Hypothalamus (tissue), 51 donors: ENCODE data around the gene ARL8B.
"Not testable (repeated sequence)": the region's sequence is repeated elsewhere in the genome, so short reads cannot be mapped to it uniquely, and the experiment has no call there.

Source experiments
- DNase-seq, 51 donors: peaks; one replicate each; lab custom pipeline; 2025; lab: John Stamatoyannopoulos, UW

The ARL8B gene

DNA sequence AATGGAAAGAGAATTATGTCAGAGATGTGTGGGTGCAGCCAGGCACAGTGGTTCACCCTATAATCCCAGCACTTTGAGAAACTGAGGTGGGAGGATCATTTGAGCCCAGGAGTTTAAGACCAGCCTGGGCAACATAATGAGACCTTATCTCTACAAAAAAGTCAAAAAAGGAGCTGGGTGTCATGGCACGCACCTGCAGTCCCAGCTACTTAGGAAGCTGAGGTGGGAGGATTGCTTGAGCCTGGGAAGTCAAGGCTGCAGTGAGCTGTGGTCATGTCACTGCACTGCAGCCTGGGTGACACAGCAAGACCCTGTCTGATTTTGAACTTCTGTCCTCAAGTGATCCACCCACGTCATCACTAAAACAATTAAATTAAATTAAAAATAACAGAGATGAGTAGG lies 15.2 kb upstream of the ARL8B start:
- not testable (repeated sequence) for DNase-seq

DNA sequence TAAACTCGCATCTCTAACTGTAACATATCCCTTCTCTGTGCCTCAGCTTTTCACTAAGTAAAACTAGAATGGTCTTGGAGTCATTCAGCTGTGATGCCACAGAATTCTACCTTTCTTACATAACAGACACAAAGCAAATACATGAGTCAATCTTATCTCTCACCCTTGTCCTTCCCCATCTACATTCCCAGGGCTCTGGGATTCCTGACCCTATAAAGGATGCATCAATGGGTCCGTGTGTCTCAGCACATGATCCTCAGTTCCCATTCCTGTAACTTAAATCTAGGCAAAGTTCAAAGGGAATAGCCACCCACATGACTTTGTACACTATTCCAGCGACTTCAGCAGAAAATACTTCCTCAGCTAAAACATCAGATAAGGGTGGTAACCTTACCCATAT lies 11.8 kb upstream of the ARL8B start:
- no peak for DNase-seq

DNA sequence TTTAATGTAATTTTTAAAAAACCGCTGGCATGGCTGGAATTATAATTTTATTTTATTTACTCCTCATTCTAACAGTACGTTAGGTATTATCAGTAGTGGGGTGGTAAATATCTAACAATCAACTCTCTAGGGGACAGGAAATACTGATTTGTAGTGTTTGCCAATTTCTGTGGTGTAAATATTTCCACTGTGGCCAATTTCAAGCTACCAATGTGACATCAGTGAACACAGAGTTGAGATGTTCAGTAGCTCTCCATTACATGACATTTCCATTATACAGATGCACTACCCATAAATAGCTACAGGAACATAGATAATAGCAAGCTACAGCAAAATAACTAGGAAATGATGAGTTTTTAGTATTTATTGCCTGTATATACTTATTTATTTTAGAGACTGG lies 10.0 kb upstream of the ARL8B start:
- DNase-seq: no peak

DNA sequence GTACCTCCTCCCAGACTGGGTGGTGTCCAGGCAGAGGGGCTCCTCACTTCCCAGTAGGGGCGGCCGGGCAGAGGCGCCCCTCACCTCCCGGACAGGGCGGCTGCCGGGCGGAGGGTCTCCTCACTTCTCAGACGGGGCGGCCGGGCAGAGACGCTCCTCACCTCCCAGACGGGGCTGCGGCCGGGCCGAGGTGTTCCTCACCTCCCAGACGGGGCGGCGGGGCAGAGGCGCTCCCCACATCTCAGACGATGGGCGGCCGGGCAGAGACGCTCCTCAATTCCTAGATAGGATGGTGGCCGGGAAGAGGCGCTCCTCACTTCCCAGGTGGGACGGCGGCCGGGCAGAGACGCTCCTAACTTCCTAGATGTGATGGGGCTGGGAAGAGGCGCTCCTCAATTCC lies 8.4 kb upstream of the ARL8B start:
- not testable (repeated sequence) for DNase-seq

DNA sequence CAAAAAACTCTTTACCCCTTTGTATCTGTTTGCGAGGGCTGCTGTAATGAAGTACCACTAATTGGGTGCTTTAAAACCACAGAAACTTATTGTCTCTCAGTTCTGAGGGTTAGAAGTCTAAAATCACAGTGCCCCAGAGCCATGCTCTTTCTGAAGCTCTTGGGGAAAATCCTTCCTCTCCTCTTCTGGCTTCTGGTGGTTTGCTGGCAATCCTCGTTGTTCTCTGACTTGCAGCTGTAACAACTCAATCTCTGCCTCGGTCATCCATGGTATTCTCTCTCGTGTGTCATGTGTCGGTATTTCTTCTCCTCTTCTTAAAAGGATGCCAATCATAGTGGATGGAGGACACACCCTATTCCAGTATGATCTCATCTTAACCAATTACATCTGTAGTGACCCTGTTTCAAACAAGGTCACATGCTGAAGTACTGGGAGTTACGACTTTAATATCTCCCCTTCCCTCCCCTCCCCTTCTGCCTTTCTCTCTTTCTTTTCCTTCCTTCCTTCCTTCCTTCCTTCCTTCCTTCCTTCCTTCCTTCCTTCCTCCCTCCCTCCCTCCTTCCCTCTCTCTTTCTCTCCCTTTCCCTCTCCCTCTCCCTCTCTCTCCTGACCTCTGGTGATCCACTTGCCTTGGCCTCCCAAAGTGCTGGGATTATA lies 6.5 kb upstream of the ARL8B start:
- DNase-seq: no peak

DNA sequence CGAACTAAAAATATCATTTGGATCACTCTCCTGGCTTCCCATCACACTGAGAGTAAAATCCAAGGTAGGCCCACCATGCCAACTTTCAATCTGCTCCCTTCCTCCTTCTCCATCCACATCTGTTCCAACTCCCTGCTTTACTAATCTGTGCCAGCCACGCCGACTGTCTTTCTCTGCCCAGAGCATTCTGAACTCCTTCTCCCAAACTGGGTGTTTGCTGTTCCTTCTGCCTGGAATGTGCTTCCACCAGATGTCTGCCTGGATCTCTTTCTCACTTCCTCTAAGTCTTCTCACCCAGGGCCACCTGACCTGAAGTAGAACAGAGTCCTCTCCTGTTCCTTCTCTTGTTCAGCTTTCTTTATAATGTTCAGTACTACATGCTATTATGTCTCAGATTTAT lies 5.6 kb upstream of the ARL8B start:
- DNase-seq: no peak

DNA sequence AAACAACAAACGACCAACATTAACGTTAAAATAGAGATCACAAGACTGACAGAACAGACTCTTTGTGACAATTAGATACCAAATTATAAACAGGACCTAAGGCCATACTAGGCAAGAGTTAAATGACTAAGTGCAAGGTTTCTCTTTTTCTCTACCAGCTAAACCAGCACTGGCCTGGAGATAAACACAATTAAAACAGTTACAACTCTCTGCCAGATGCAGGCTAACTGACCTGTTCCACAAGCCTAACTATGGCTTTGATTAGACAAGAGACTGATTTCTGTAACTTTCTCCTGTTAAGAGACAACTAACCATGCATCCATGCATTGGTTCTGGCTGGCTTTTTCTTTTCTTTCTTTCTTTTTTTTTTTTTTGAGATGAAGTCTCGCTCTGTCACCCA lies 1.6 kb upstream of the ARL8B start:
- no peak for DNase-seq

DNA sequence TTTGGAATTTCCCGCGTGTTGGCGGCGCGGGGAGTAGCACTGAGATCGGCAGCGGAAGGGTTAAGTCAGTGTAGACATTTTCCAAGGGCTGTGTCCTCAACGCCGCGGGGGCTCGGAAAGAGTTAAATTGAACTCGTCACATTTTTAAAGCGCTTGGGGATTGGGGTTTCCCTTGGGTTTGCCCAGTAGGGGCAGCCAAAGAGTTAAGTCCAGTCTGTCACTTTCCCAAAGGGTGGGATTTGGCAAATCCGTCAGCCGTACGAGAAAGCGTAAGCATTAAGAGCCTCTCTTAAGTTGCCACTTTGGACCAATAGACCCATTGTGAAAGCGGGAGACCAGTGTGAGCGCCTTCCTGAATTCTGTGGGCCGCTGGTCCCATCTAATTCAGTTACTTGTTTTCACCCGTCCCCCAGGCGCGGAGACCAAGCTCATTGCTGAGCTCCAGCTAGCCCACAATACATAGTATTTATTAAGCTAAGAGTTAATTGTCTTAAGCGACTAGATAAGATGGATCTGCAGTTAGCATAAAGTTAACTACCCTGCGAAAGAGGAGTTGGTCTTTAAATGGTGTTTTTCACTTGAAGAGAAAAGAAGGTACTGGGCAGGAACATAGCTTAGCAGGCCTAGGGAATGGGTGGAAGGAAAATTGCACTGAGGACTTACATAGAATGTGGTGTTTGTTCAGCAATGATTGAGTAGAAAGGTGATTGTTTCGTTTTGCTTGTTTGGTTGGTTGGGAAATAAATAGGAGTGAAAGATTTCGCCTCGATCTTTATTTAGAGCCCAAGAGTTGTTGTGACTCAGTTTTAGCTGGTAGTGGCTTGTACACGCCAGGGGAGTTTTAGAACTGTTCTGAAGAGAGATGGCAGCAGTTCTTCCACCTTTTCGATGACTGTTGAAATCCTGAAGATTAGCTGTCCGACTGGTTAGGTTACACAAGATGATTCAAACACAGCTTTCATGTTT lies 932 bp downstream of the ARL8B start:
- DNase-seq: peak in 37 of 51 donors; percentile 2 to 60 (median 32)

DNA sequence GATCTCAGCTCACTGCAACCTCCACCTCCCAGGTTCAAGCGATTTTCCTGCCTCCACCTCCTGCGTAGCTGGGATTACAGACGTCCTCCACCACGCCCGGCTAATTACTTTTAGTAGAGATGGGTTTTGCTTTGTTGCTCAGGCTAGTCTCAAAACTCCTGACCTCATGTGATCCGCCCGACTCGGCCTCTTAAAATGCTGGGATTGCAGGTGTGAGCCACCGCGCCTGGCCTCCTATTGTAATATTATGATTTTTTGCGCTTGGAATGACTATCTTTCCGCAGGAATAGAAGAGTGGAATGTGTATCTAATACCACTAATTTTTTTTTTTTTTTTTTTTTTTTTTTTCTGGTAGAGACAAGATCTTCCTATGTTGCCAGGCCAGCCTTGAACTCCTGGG lies 1.8 kb downstream of the ARL8B start:
- DNase-seq: no peak

DNA sequence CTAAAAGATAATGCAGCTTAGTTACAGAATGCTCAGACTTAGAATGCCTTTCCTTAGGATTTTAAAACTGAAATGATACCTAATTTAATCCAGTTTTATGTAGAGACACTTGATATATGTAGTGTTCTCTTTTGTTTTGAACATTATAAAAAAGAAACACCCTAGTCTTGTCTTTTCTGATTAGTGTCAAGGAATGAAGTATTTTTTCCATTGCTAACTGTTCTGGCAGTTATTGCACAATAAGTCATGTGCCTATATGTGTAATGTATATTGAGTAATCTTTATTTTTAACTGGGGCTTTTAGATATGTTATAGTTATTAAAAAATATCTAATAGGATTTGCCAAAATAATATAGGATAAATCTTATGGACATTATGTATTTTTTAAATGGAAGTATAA lies 4.5 kb downstream of the ARL8B start:
- no peak for DNase-seq

DNA sequence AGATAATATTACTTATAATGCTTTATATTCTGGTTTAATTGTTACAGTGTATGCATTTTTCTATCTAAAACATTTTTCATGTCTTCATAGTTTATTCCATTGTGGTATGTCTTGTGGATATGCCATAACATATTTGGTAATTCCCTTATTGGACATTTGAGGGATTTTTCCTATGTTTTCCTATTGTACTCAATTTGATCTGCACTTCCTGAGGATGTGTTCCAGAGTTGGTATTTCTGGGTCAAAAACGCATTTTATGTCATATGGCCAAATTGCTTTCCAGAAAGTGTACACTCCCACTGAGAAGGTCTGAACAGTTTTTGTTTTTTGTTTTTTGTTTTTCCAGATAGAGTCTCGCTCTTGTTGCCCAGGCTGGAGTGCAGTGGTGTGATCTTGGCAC lies 6.8 kb downstream of the ARL8B start:
- no peak for DNase-seq

DNA sequence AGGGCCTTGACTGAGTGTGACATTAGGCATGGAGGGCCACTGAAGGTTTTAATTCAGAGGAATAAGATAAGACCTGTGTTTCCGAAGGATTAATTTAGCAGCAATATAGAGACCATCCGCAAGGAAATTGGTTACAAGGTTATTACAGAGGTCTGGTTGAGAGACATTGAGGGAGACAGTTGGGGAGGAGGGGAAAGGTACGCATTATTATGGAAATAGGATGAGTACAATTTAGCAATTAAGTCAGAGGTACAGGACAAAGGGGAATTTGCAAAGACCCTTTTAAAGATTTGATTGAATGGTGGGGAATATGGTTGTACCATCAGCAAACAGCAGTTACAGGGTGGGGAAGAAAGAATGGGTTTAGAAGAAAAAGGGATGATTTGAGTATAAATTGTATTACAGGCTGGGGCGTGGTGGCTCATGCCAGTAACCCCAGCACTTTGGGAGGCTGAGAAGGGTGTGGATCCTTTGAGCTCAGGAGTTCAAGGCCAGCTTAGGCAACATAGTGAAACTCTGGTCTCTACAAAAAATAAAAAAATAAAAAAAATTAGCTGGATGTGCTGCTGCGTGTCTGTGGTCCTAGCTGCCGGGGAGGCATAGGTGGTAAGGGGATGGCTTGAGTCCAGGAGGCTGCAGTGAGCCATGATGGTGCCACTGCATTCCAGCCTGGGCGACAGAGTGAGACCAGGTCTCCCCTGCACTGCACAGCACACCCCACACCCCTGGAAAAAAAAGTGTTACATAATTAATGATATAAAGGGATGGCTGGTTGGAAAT lies 11.3 kb downstream of the ARL8B start:
- no peak for DNase-seq

DNA sequence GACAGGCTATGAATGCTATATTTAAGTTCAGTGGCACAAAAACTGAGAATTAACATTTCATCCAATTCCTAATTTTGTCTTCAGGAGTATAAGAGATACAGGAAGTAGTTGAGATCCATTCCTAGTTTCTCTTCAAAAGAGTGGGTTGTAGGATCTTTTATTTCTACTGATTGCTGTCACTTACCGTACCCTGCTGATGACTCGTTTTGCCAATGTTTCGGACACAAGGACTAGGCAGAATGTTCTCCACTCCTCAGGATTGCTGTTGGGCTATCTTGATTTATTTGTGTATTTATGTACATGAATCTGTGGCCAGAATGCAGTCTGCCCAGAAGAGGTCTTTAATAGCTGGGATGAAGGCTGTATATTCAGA lies 11.9 kb downstream of the ARL8B start:
- no peak for DNase-seq

DNA sequence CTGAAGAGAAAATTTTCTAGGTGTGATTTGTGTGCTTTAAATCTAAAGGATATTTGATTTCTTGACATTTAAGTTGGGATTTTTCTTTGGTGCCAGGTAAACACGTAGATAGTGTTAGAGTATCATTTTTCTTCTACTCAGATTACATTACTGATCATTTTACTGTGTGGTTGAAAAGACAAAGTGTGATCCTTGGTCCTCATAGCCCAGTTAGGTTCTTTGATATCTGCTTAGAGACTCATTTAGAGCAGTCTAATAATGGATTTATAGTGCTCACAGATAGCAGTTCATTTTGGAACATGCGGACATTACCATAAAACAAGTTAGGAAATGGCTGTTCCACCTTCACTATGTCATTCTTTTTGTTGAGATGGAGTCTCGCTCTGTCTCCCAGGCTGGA lies 12.4 kb downstream of the ARL8B start:
- no peak for DNase-seq

DNA sequence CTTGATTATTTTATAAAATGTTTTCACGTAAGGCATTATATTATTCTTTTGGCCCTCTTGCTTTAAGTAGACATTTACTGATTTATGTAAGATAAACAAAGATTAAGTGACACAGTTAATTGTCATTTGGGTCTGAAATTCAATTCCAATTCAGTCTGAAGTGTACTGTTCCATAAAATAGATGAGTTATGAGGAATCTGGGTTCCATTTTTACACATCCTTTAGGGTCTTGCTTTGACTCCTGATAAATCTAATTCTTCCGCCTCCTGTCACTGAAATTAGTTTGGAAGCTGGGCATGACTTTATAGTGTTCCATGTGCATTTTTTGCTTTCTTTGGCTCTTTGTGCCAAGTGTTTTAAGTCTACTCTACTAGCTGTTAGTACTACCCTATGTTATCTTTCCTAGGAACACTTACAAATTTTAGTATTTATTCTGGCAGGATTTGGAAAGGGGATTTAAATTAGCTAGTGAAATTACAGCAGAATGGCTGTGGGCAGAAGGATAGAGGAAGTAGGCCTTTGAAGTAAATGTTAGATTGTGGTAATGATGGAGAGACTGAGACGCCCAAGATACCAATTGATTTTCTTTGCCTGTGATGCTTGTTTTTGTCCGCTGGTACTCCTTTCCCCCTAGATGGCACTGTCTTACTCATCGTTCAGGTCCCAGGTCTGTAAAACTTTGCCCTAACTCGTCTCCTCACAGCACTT lies 14.3 kb downstream of the ARL8B start:
- no peak for DNase-seq

DNA sequence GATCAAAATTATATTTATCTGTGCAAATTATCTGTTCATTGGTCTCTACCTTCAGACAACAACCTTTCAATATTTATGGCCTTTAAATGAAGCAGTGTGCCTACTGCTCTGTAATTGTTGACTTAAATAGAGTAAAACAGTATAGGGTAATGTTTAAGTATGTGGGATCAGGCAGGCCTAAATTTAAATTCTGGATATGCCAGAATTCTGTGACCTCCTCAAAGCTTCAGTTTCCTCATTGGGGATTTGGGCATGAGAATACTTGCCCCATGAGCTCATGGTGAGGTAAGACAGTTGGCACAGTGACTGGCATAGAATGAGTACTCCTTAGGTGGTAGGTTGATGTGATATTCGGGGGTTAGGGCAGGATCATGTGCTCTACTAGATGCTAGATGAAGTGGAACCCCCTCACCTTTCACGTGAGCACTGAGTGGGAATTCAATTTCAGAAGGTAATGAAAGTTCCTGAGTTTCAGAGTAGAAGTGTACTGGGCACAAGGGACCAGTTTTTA lies 14.9 kb downstream of the ARL8B start:
- DNase-seq: no peak

DNA sequence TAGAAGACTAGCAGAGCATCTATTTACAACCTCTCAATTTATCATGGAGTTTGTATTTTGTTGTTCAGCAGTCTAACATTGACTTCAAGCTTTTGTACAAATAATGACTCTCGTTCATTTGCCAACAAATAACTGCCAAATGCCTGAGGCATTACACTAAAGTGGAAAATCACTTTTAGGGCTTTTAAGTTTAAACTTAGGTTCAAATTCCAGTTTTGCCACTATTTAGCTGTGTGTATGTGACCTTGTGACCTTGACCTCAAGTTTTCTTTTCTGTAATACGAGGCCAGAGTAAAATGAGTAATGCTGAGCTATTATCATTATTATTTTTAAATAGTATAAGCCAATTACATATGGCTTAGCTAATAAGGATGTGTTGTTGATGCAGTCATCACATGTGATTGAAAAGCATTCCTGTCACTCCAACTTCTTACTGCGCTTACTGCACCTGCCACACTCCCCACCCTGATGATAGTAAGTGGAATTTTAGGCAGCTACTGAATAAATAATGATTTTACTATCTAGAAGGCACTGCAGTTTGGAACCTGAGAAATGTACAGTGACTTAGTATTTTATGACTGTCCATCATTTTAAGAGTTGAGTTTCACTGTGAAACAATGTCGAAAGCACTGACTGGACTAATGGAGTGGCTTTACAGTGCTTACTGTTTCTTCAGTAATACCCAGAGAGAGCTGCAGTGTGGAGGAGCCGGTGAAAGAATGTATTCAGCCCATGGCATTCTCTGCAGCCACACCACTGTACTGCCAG lies 16.3 kb downstream of the ARL8B start:
- DNase-seq: peak in 5 of 51 donors; percentile 16 to 23 (median 19)

DNA sequence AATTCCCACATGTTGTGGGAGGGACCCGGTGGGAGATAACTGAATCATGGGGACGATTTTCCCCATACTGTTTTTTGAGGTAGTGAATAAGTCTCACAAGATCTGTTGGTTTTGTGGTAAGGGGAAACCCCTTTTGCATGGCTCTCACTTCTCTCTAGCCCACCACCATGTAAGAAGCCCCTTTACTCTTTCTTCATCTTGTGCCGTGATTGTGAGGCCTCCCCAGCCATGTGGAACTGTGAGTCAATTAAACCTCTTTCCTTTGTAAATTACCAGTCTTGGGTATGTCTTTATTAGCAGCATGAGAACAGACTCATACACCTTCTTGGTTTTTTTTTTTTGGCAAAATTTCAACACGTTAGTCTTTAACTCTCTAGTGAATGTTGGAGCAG lies 18.1 kb downstream of the ARL8B start:
- DNase-seq: no peak

DNA sequence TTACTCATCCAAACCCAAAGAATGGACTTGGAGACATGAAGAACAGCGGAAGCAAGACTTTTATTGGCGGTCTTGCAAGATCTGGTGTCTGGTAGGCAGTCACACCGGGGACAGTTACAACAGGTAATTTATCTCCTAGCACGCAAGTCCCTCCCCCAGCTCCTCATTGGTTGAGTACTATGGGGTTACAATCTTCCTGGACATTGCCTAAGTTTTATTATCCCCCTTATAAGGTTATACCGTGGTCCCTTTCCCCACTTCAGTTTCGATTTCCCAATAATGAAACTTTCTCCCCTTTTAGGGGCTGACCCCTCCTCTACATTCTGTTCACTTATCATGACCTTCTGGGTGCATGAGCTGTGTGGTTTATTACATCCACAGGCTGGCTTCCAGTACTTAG lies 18.7 kb downstream of the ARL8B start:
- no peak for DNase-seq

DNA sequence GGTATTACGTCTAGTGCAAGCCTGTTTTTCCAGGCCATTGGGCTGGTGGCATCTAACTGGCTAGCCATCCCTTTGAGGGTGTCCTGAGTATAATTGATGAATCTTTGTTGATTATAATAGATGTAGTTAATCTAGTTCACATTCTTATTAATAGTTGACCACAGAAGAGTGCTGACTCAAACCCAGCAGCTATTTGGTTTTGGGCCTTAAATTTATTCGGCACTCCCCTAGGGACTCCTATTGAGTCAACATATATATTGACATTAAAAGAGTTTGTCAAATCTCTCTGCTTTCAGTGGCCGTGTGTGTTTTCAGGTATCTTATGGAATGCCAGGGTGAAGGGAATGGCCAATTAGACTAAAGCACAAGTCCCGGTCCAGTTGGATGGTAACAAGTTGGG lies 19.7 kb downstream of the ARL8B start:
- DNase-seq: no peak
